H9 (cell line): Measurements from ENCODE around the gene MRPS6. TPM values are rescaled to one million over a fixed set of nuclear protein-coding genes. Genes with fewer than 3 reads are reported as not detected.

Source experiments
- DNase-seq: peaks from one replicate; pipeline ENCODE4 v3.0.0-alpha.2; 2017
- H2AFZ ChIP-seq: one replicate; pipeline ENCODE4 v1.6.1; 2013; ENCODE audit warnings: mild to moderate bottlenecking, low read length, control low read depth, moderate library complexity
- H2AK5ac ChIP-seq: 2 replicates; pipeline ENCODE4 v1.6.1; 2013; ENCODE audit warnings: low read length, control low read depth, mixed read lengths; ENCODE audit not compliant: insufficient read length
- H2BK120ac ChIP-seq: one replicate; pipeline ENCODE4 v1.6.1; 2013; ENCODE audit warnings: low read depth, mild to moderate bottlenecking, low read length, control low read depth, inconsistent platforms; ENCODE audit not compliant: poor library complexity, severe bottlenecking
- H2BK12ac ChIP-seq: 2 replicates; pipeline ENCODE4 v1.6.1; 2013; ENCODE audit warnings: low read length, control low read depth, mixed read lengths, low read depth; ENCODE audit not compliant: insufficient read length
- H2BK15ac ChIP-seq: 2 replicates; pipeline ENCODE4 v1.6.1; 2013; ENCODE audit warnings: low read depth, low read length, control low read depth
- H2BK20ac ChIP-seq: one replicate; pipeline ENCODE4 v1.6.1; 2013; ENCODE audit warnings: low read depth, mild to moderate bottlenecking, low read length, control low read depth, inconsistent platforms; ENCODE audit not compliant: poor library complexity, severe bottlenecking
- H2BK5ac ChIP-seq: 2 replicates; pipeline ENCODE4 v1.6.1; 2013; ENCODE audit warnings: low read length, control low read depth, mixed read lengths; ENCODE audit not compliant: insufficient read length
- H3K14ac ChIP-seq: 2 replicates; pipeline ENCODE4 v1.6.1; 2013; ENCODE audit warnings: low read length, control low read depth; ENCODE audit not compliant: insufficient read depth
- H3K18ac ChIP-seq: 2 replicates; pipeline ENCODE4 v1.6.1; 2013; ENCODE audit warnings: low read depth, mild to moderate bottlenecking, mixed read lengths, low read length, control low read depth; ENCODE audit not compliant: insufficient read length
- H3K23ac ChIP-seq: 2 replicates; pipeline ENCODE4 v1.6.1; 2013; ENCODE audit warnings: low read length, control low read depth, mixed read lengths, low read depth; ENCODE audit not compliant: insufficient read length
- H3K23me2 ChIP-seq: 2 replicates; pipeline ENCODE4 v1.6.1; 2013; ENCODE audit warnings: low read depth, mild to moderate bottlenecking, mixed read lengths, low read length, control low read depth; ENCODE audit not compliant: insufficient read length, poor library complexity, severe bottlenecking
- H3K27ac ChIP-seq: 2 replicates; pipeline ENCODE4 v1.5.1; 2013; ENCODE audit warnings: low read length, control low read depth, mixed read lengths, low read depth; ENCODE audit not compliant: insufficient read length
- H3K27me3 ChIP-seq: 2 replicates; pipeline ENCODE4 v1.6.1; 2013; ENCODE audit warnings: low read length, control low read depth, inconsistent platforms; ENCODE audit not compliant: insufficient read depth
- H3K4ac ChIP-seq: 2 replicates; pipeline ENCODE4 v1.6.1; 2013; ENCODE audit warnings: low read depth, mild to moderate bottlenecking, control low read depth, inconsistent platforms, low read length, moderate library complexity
- H3K4me1 ChIP-seq: 2 replicates; pipeline ENCODE4 v1.6.1; 2013; ENCODE audit warnings: low read length, control low read depth, inconsistent platforms; ENCODE audit not compliant: insufficient read depth
- H3K4me2 ChIP-seq: 2 replicates; pipeline ENCODE4 v1.6.1; 2013; ENCODE audit warnings: low read length, control low read depth, mixed read lengths; ENCODE audit not compliant: insufficient read length, insufficient read depth
- H3K56ac ChIP-seq: 2 replicates; pipeline ENCODE4 v1.6.1; 2013; ENCODE audit warnings: low read depth, mild to moderate bottlenecking, mixed read lengths, low read length, control low read depth; ENCODE audit not compliant: insufficient read length
- H3K79me1 ChIP-seq: 2 replicates; pipeline ENCODE4 v1.6.1; 2013; ENCODE audit warnings: low read depth, mild to moderate bottlenecking, moderate library complexity, low read length, control low read depth, inconsistent platforms; ENCODE audit not compliant: insufficient read depth, poor library complexity, severe bottlenecking
- H3K79me2 ChIP-seq: 2 replicates; pipeline ENCODE4 v1.6.1; 2013; ENCODE audit warnings: low read length, control low read depth, inconsistent platforms; ENCODE audit not compliant: insufficient read depth
- H3K9ac ChIP-seq: 2 replicates; pipeline ENCODE4 v1.6.1; 2013; ENCODE audit warnings: low read length, control low read depth, mixed read lengths; ENCODE audit not compliant: insufficient read length; ENCODE audit errors: extremely low read depth
- H3K9me3 ChIP-seq: one replicate; pipeline ENCODE4 v1.6.1; 2013; ENCODE audit warnings: low read depth, low read length, inconsistent platforms; ENCODE audit not compliant: control insufficient read depth
- H3T11ph ChIP-seq: one replicate; pipeline ENCODE4 v1.6.1; 2013; ENCODE audit warnings: mild to moderate bottlenecking, low read length, control low read depth, inconsistent platforms
- H4K20me1 ChIP-seq: one replicate; pipeline ENCODE4 v1.6.1; 2013; ENCODE audit not compliant: control insufficient read depth, insufficient read length, insufficient read depth
- H4K5ac ChIP-seq: 2 replicates; pipeline ENCODE4 v1.6.1; 2013; ENCODE audit warnings: low read depth, mild to moderate bottlenecking, mixed read lengths, low read length, control low read depth; ENCODE audit not compliant: insufficient read length
- H4K8ac ChIP-seq: replicated peaks from 2 replicates; pipeline ENCODE4 v1.6.1; 2013; ENCODE audit warnings: low read length, control low read depth, mixed read lengths, low read depth; ENCODE audit not compliant: insufficient read length
- H4K91ac ChIP-seq: 2 replicates; pipeline ENCODE4 v1.6.1; 2013; ENCODE audit warnings: low read depth, mild to moderate bottlenecking, moderate library complexity, mixed read lengths, low read length, control low read depth; ENCODE audit not compliant: insufficient read length
- H3K27ac Mint-ChIP-seq, 3 experiments: 2 replicates in 2 of 3; 3 replicates in 1 of 3; pipeline ENCODE4 v1.8.0; 2020 to 2021; ENCODE audit warnings: mixed read lengths in 3 of 3, mild to moderate bottlenecking in 1 of 3, moderate library complexity in 1 of 3
- H3K27me3 Mint-ChIP-seq: 2 replicates; pipeline ENCODE4 v1.8.0; 2021; ENCODE audit warnings: low read depth, mild to moderate bottlenecking, moderate library complexity, mixed read lengths
- H3K36me3 Mint-ChIP-seq, 3 experiments: 2 replicates in 2 of 3; 3 replicates in 1 of 3; pipeline ENCODE4 v1.8.0; 2020 to 2021; ENCODE audit warnings: low read depth in 3 of 3, mixed read lengths in 3 of 3; ENCODE audit not compliant: insufficient read depth in 1 of 3
- H3K4me1 Mint-ChIP-seq, 2 experiments: 2 replicates each; pipeline ENCODE4 v1.8.0; 2020; ENCODE audit warnings: mixed read lengths in 2 of 2
- H3K4me3 Mint-ChIP-seq, 2 experiments: 2 replicates in 1 of 2; 3 replicates in 1 of 2; pipeline ENCODE4 v1.8.0; 2020 to 2021; ENCODE audit warnings: mild to moderate bottlenecking in 2 of 2, mixed read lengths in 2 of 2, moderate library complexity in 1 of 2
- H3K9me3 Mint-ChIP-seq, 2 experiments: 2 replicates in 1 of 2; 3 replicates in 1 of 2; pipeline ENCODE4 v1.8.0; 2020; ENCODE audit warnings: mild to moderate bottlenecking in 2 of 2, mixed read lengths in 2 of 2, moderate library complexity in 1 of 2
- CTCF ChIP-seq: fragments of 200-600 bp; sonication (generic); conservative IDR thresholded peaks from 3 replicates; pipeline ENCODE4 v1.8.0; 2021; ENCODE audit warnings: antibody characterized with exemption, mild to moderate bottlenecking
- WGBS: extraction: QIAGEN DNeasy Blood & Tissue Kit; methylation state at CpG from one replicate; pipeline ENCODE4 v1.1.7; 2013; ENCODE audit warnings: missing lambda C conversion rate, low lambda C conversion rate, mixed read lengths; ENCODE audit not compliant: insufficient read length; ENCODE audit errors: extremely low coverage; 5-methylcytosine and 5-hydroxymethylcytosine counted together
- total RNA-seq: library from RNA; stranded (reverse); gene quantifications from 2 replicates; pipeline ENCODE4 v1.2.1, GENCODE V29; 2021

The MRPS6 gene
- total RNA-seq, 1 experiment from 2014 or later = 83.2 TPM

DNA sequence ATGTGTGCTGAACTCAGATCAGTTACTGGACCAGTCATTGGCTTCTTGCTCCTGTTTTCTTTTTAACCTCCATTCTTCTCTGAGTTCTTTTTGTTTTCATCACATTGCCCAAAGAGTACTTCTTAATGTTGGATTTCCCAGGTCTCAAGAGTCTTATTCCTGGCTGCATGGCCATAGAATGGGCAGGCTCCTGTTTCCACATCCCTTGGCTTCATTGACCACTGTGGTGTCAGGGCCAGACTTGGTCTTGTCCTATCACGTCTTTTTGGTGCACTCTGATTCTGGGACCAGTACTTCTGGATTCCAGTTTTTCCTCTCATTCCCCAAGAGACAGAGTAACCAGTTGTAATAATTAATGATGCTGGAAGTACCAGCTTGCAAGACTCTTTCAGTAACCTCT is 41.8 kb downstream of the MRPS6 start:
- Histone ChIP-seq H3K56ac (no peak overlapping the region), H3K18ac (no peak overlapping the region), H3K9ac (no peak overlapping the region), H3K9me3 (no peaks in the 10 kb centered on the region), H2BK15ac (no peak overlapping the region), H2BK120ac (no peak overlapping the region), H4K5ac (no peak overlapping the region), H3K79me2 (peaks cover 9% of the 10 kb centered on the region; the same call in 1 of the 2 replicates), H2AK5ac (no peak overlapping the region), H3K27me3 (no peaks in the 10 kb centered on the region), H2BK5ac (no peak overlapping the region), H2BK12ac (no peak overlapping the region), H3K4me2 (no peak overlapping the region), H3K79me1 (peaks cover 2% of the 10 kb centered on the region), H3K14ac (no peak overlapping the region), H4K8ac (no peak overlapping the region), H3K27ac (no peak overlapping the region), H3T11ph (no peak overlapping the region), H4K20me1 (no peaks in the 10 kb centered on the region), H2AFZ (no peak overlapping the region), H4K91ac (no peak overlapping the region), H3K23ac (no peak overlapping the region), H2BK20ac (no peak overlapping the region), H3K23me2 (no peaks in the 10 kb centered on the region), H3K4me1 (peaks cover 3% of the 10 kb centered on the region), H3K4ac (no peak overlapping the region)
- H3K4me3 Mint-ChIP-seq = no peak overlapping the region; a peak in 1 of 5 replicates
- H3K9me3 Mint-ChIP-seq = peaks cover 3 to 7% of the 10 kb centered on the region in 2 experiments
- no peaks in the 10 kb centered on the region for H3K27me3 Mint-ChIP-seq
- no peak for TF ChIP-seq CTCF
- peaks cover 35 to 44% of the 10 kb centered on the region in 2 experiments for H3K4me1 Mint-ChIP-seq
- DNase-seq = no peak
- no CpG with 5 or more reads among the region's 1 CpG for WGBS
- H3K36me3 Mint-ChIP-seq = peaks cover 16 to 27% (median 23%) of the 10 kb centered on the region in 3 experiments
- 0 out of 7 replicates have a peak overlapping the region, but pooled peaks of 1 of the 3 experiments have one; percentile 31 for H3K27ac Mint-ChIP-seq
